OCI-LY3 (cell line): ENCODE measurements around the gene SERINC3.

ENCODE experiments used
- H2AFZ ChIP-seq: fragments of 200-600, 300-600 bp; shearing (Covaris generic); 2 replicates; pipeline ENCODE4 v1.6.0; 2014; ENCODE audit warnings: antibody characterized with exemption, low read depth, low read length
- H3K27ac ChIP-seq: fragments of 200-600, 300-600 bp; sonication (generic); 2 replicates; pipeline ENCODE4 v1.5.1; 2014; ENCODE audit warnings: mild to moderate bottlenecking, low read length, moderate library complexity, mixed read lengths
- H3K27me3 ChIP-seq: fragments of 200-600, 300-600 bp; sonication (generic); 2 replicates; pipeline ENCODE4 v1.6.1; 2014; ENCODE audit warnings: low read depth, low read length, mixed read lengths
- H3K36me3 ChIP-seq: fragments of 200-600, 300-600 bp; sonication (generic); replicated peaks from 2 replicates; pipeline ENCODE3; 2014; ENCODE audit warnings: low read depth, low read length, mixed read lengths
- H3K4me1 ChIP-seq: fragments of 300-600, 200-600 bp; sonication (generic); 2 replicates; pipeline ENCODE4 v1.6.1; 2014; ENCODE audit warnings: low read length, mixed read lengths
- H3K4me2 ChIP-seq: fragments of 200-600, 300-600 bp; sonication (generic); 2 replicates; pipeline ENCODE4 v1.6.1; 2014; ENCODE audit warnings: low read length, mixed read lengths
- H3K4me3 ChIP-seq: fragments of 300-600, 200-600 bp; sonication (generic); 2 replicates; pipeline ENCODE4 v1.5.1; 2014; ENCODE audit warnings: antibody characterized with exemption, mild to moderate bottlenecking, low read length, moderate library complexity
- H3K79me2 ChIP-seq: fragments of 300-600, 200-600 bp; shearing (Covaris generic); 2 replicates; pipeline ENCODE4 v1.6.1; 2014; ENCODE audit warnings: mild to moderate bottlenecking, low read length, mixed read lengths
- H3K9ac ChIP-seq: fragments of 300-600, 200-600 bp; shearing (Covaris generic); 2 replicates; pipeline ENCODE4 v1.6.0; 2014; ENCODE audit warnings: mild to moderate bottlenecking, low read length, moderate library complexity
- H3K9me3 ChIP-seq: fragments of 200-600, 300-600 bp; shearing (Covaris generic); 2 replicates; pipeline ENCODE4 v1.6.1; 2014; ENCODE audit warnings: low read length, mixed read lengths; ENCODE audit not compliant: insufficient read depth
- H4K20me1 ChIP-seq: fragments of 200-600, 300-600 bp; sonication (generic); 2 replicates; pipeline ENCODE4 v1.6.1; 2016; ENCODE audit warnings: low read length, mixed read lengths; ENCODE audit not compliant: insufficient read depth
- EZH2phosphoT487 ChIP-seq: fragments of 200-600 bp; shearing (Covaris generic); IDR thresholded peaks from 2 replicates; pipeline ENCODE4 v1.6.1; 2018; ENCODE audit warnings: antibody characterized with exemption, mixed run types, low read depth
- TF ChIP-seq, protein P1 (sequence below): fragments of 200-600, 300-600 bp; sonication (generic); IDR thresholded peaks from 2 replicates; pipeline ENCODE4 v1.5.1; 2014; ENCODE audit warnings: antibody characterized with exemption, low read length, low read depth

Gene SERINC3

DNA sequence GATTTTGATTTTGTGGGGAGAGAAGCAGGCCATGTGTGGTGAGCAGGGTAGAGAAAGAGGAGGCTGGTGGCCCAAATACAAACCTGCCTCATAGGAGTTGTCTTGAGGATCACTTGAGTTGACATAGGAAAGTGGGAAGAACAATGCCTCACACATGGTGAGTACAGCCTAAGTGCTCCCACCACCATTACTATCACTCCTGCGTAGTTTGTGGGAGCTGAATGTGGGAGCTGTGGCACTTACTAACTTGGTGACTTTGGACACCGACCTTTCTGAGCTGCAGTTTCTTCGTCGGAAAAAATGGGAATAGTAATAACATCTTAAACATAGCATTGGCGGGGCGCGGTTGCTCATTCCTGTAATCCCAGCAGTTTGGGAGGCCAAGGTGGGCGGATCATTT is 25.5 kb upstream of the SERINC3 start:
- Histone ChIP-seq H3K4me2 (no peak overlapping the region), H3K9me3 (no peaks in the 10 kb centered on the region), H3K36me3 (no peaks in the 10 kb centered on the region), H3K27ac (no peak overlapping the region), H3K9ac (no peak overlapping the region), H4K20me1 (no peaks in the 10 kb centered on the region), H3K4me3 (no peak overlapping the region), H3K27me3 (no peaks in the 10 kb centered on the region), H3K4me1 (no peaks in the 10 kb centered on the region), H2AFZ (no peak overlapping the region), H3K79me2 (no peaks in the 10 kb centered on the region)
- TF ChIP-seq, protein P1, sequence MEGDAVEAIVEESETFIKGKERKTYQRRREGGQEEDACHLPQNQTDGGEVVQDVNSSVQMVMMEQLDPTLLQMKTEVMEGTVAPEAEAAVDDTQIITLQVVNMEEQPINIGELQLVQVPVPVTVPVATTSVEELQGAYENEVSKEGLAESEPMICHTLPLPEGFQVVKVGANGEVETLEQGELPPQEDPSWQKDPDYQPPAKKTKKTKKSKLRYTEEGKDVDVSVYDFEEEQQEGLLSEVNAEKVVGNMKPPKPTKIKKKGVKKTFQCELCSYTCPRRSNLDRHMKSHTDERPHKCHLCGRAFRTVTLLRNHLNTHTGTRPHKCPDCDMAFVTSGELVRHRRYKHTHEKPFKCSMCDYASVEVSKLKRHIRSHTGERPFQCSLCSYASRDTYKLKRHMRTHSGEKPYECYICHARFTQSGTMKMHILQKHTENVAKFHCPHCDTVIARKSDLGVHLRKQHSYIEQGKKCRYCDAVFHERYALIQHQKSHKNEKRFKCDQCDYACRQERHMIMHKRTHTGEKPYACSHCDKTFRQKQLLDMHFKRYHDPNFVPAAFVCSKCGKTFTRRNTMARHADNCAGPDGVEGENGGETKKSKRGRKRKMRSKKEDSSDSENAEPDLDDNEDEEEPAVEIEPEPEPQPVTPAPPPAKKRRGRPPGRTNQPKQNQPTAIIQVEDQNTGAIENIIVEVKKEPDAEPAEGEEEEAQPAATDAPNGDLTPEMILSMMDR = no peak
- no peak for TF ChIP-seq EZH2phosphoT487

DNA sequence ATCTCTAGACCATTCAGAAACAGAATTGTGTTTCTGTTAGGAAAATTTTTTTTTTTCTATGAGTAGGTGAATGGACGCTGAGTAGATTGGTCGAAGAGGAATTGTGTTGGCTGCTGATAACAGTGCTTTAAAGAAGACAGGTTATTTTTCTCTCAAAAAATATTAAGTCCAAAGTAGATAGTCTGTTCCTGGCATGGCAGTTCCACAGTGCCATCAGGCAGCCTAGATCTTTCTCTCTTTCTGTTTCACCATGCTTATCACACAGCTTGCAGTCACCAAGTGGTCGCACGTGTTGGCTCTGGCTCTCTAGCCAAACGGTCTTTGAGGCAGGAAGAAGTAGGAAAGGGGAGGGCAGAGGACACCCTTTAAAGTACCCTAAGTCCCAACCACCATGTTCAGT is 22.4 kb upstream of the SERINC3 start:
- no peak overlapping the region for H3K27ac ChIP-seq
- H3K9me3 ChIP-seq = no peaks in the 10 kb centered on the region
- TF ChIP-seq, protein P1 = no peak
- TF ChIP-seq EZH2phosphoT487 = no peak
- 0 out of 2 replicates have a peak, but pooled peaks cover 3% of the 10 kb centered on the region for H3K79me2 ChIP-seq
- no peaks in the 10 kb centered on the region for H4K20me1 ChIP-seq
- H3K4me1 ChIP-seq = 0 out of 2 replicates have a peak, but pooled peaks cover 4% of the 10 kb centered on the region
- H3K27me3 ChIP-seq = no peaks in the 10 kb centered on the region
- no peak overlapping the region for H3K9ac ChIP-seq
- no peaks in the 10 kb centered on the region for H3K36me3 ChIP-seq
- no peak overlapping the region for H3K4me2 ChIP-seq
- H2AFZ ChIP-seq = no peak overlapping the region
- H3K4me3 ChIP-seq = no peak overlapping the region

DNA sequence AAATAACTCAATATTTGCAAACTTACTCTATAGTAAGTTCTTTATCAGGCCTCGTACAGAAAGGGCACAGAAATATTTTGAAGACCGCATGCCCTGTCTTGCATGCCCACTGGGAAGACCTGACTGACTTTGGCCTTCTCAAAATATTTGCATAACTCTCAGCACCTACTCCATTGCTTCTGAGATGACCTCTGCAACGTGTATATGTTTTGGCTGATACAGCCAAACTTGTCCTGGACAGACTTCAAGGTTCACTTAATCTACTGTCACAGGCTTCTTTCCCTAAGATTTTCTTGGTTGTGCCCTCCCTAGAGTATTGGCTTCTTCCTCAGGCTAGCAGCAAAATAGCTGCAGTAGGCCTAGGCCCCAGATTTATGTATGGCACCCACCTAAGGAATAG is 21.5 kb upstream of the SERINC3 start:
- Histone ChIP-seq H3K9me3 (no peaks in the 10 kb centered on the region), H3K36me3 (no peaks in the 10 kb centered on the region), H3K4me1 (0 out of 2 replicates have a peak, but pooled peaks cover 4% of the 10 kb centered on the region), H3K4me2 (no peak overlapping the region), H3K4me3 (no peak overlapping the region), H3K27me3 (no peaks in the 10 kb centered on the region), H3K27ac (no peak overlapping the region), H3K9ac (no peak overlapping the region), H4K20me1 (no peaks in the 10 kb centered on the region), H3K79me2 (0 out of 2 replicates have a peak, but pooled peaks cover 3% of the 10 kb centered on the region), H2AFZ (no peak overlapping the region)
- TF ChIP-seq, protein P1 = no peak
- TF ChIP-seq EZH2phosphoT487 = no peak

DNA sequence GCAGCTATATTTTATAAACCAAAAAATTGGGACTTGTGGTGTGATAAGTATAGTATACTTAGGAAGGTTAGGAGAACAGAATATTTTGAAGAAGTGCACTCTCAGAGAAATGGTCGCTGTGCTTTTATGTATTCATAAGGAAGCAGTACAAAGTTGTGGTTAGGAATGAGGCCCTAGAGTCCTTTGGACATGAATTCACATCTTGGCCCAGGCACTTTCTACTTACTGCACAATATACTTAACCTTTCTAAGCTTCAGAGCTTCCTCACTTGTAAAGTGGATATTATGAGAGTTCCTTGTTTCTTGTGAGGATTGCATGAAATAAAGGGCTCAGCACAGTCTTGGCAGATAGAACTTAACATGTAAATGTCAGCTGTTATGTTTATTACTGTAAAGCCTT is 21.0 kb upstream of the SERINC3 start:
- H3K79me2 ChIP-seq = 0 out of 2 replicates have a peak, but pooled peaks cover 3% of the 10 kb centered on the region

More for the DNA sequence above, 21.0 kb upstream of the SERINC3 start:
- H3K36me3 ChIP-seq = no peaks in the 10 kb centered on the region
- H3K4me3 ChIP-seq = no peak overlapping the region
- no peak overlapping the region for H3K9ac ChIP-seq
- TF ChIP-seq, protein P1 = no peak
- TF ChIP-seq EZH2phosphoT487 = no peak
- no peaks in the 10 kb centered on the region for H3K9me3 ChIP-seq
- no peak overlapping the region for H3K27ac ChIP-seq
- no peak overlapping the region for H3K4me2 ChIP-seq
- no peak overlapping the region for H2AFZ ChIP-seq
- 0 out of 2 replicates have a peak, but pooled peaks cover 4% of the 10 kb centered on the region for H3K4me1 ChIP-seq
- H3K27me3 ChIP-seq = no peaks in the 10 kb centered on the region
- H4K20me1 ChIP-seq = no peaks in the 10 kb centered on the region
